ENCODE data around the gene GABARAP.

DNA sequence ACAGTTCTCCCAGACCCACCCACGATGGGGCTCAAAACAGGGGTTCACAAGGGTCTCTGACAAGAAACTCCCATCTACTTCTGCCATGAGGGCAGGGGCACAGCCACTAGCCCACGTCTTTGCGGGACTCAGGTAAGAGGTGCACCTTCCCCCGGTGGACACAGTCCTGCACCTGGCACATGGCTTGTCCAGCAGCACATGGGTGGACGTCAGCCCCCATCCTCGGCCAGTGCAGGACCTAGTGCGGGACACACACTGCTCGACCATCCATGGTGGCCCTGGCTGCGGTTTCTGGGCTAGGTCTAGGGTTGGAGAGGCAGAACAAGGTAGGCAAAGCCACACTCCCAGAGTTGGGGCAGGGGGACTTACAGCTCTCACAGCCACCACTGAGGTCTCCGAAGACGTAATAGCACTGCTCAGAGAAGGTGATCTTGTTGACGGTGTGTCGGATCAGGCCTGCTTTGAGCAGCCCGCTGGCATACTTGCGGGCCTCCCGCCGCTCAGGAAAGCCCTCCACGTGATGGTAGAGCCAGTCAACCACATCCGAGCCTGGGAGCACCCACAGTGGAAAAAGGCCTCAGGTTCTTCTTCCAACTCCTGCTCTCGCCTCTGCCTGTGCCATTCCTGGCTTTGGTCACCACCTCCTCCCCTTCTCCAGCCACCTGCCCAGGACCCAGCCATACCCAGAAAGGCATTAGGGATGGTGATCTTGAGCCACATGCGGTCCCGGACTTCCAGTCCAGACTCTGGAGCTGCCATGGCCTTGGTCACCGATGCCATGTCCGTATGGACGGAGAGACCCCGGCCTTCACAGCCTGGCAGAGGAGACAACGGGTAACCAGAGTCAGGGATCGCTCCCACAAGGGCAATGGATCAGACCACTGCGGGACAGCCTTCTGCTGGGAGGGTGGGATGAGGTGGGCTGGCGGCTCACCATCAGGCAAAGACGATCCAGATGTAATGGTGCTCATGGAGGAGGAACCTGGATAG is 15.2 kb downstream of the GABARAP start:
- TF ChIP-seq, protein P1, sequence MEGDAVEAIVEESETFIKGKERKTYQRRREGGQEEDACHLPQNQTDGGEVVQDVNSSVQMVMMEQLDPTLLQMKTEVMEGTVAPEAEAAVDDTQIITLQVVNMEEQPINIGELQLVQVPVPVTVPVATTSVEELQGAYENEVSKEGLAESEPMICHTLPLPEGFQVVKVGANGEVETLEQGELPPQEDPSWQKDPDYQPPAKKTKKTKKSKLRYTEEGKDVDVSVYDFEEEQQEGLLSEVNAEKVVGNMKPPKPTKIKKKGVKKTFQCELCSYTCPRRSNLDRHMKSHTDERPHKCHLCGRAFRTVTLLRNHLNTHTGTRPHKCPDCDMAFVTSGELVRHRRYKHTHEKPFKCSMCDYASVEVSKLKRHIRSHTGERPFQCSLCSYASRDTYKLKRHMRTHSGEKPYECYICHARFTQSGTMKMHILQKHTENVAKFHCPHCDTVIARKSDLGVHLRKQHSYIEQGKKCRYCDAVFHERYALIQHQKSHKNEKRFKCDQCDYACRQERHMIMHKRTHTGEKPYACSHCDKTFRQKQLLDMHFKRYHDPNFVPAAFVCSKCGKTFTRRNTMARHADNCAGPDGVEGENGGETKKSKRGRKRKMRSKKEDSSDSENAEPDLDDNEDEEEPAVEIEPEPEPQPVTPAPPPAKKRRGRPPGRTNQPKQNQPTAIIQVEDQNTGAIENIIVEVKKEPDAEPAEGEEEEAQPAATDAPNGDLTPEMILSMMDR (IDR thresholded peaks at IDR 0.05) = no peak
- no peak for TF ChIP-seq EZH2 (IDR thresholded peaks at IDR 0.05; ENCODE audit: borderline replicate concordance, insufficient read depth, low read depth, low read length, poor library complexity, severe bottlenecking)

Data from B cell (primary cell).